Hindlimb muscle (tissue), 1 donor: ENCODE measurements around the gene RAB11FIP2. TPM values are rescaled to one million over a fixed set of nuclear protein-coding genes. Genes with fewer than 3 reads are reported as not detected.
"Not testable (repeated sequence)": the region's sequence is repeated elsewhere in the genome, so short reads cannot be mapped to it uniquely, and the experiment has no call there.

ENCODE experiments used
- DNase-seq: peaks from one replicate; pipeline ENCODE4 v3.0.0-alpha.2; 2013
- polyA plus RNA-seq: library from polyadenylated mRNA; unstranded; fragments of 120-200 nt; gene quantifications from one replicate; pipeline ENCODE4 v1.2.1, GENCODE V29; 2013; ENCODE audit not compliant: insufficient read length

Gene RAB11FIP2
- 16.8 TPM for polyA plus RNA-seq

GRCh38 chr10:118046395-118047156 lies at the start of gene RAB11FIP2:
Gene RAB11FIP2 (minus strand): TSS chr10:118046941. CDS start chr10:118046163, 778 bp downstream.
- DNase-seq: peak; percentile 93

- no peak for DNase-seq
Measured at GRCh38 chr10:118096022-118096421, 49.3 kb upstream of the RAB11FIP2 start.

- no peak for DNase-seq
Measured at GRCh38 chr10:118092209-118092608, 45.5 kb upstream of the RAB11FIP2 start.

- no peak for DNase-seq
Measured at GRCh38 chr10:118080817-118081216, 34.1 kb upstream of the RAB11FIP2 start.

- DNase-seq: peak; percentile 49
Measured at GRCh38 chr10:118076705-118077104, 30.0 kb upstream of the RAB11FIP2 start.

GRCh38 chr10:118072840-118073239 lies 26.1 kb upstream of the RAB11FIP2 start:
- no peak for DNase-seq

- not testable (repeated sequence) for DNase-seq
Measured at GRCh38 chr10:118067389-118067788, 20.6 kb upstream of the RAB11FIP2 start.

- no peak for DNase-seq
Measured at GRCh38 chr10:118062798-118063238, 16.1 kb upstream of the RAB11FIP2 start.

- DNase-seq: no peak
Measured at GRCh38 chr10:118058371-118058770, 11.6 kb upstream of the RAB11FIP2 start.

- DNase-seq: no peak
Measured at GRCh38 chr10:118057361-118057760, 10.6 kb upstream of the RAB11FIP2 start.

- no peak for DNase-seq
Measured at GRCh38 chr10:118054383-118054782, 7.6 kb upstream of the RAB11FIP2 start.

- no peak for DNase-seq
Measured at GRCh38 chr10:118052816-118053215, 6.1 kb upstream of the RAB11FIP2 start.

- DNase-seq: no peak
Measured at GRCh38 chr10:118047880-118048279, 1.1 kb upstream of the RAB11FIP2 start.

GRCh38 chr10:118047157-118047719 lies 497 bp upstream of the RAB11FIP2 start:
- DNase-seq: no peak

GRCh38 chr10:118045837-118046394 lies 825 bp downstream of the RAB11FIP2 start:
- peak; percentile 43 for DNase-seq

- no peak for DNase-seq
Measured at GRCh38 chr10:118045158-118045836, 1.4 kb downstream of the RAB11FIP2 start.

GRCh38 chr10:118042827-118043242 lies 3.9 kb downstream of the RAB11FIP2 start:
- no peak for DNase-seq

GRCh38 chr10:118042336-118042735 lies 4.4 kb downstream of the RAB11FIP2 start:
- no peak for DNase-seq

- no peak for DNase-seq
Measured at GRCh38 chr10:118041316-118041715, 5.4 kb downstream of the RAB11FIP2 start.

- no peak for DNase-seq
Measured at GRCh38 chr10:118036281-118036875, 10.4 kb downstream of the RAB11FIP2 start.

GRCh38 chr10:118035354-118036005 lies 11.3 kb downstream of the RAB11FIP2 start:
- DNase-seq: no peak

GRCh38 chr10:118034791-118035261 lies 11.9 kb downstream of the RAB11FIP2 start:
- no peak for DNase-seq
